ENCODE measurements around the gene VRK1. TPM values are rescaled to one million over a fixed set of nuclear protein-coding genes. Genes with fewer than 3 reads are reported as not detected.

Gene VRK1
- total RNA-seq, 4 donors from 2014 or later = 7.1 to 19.2 (median 8.5) TPM

DNA sequence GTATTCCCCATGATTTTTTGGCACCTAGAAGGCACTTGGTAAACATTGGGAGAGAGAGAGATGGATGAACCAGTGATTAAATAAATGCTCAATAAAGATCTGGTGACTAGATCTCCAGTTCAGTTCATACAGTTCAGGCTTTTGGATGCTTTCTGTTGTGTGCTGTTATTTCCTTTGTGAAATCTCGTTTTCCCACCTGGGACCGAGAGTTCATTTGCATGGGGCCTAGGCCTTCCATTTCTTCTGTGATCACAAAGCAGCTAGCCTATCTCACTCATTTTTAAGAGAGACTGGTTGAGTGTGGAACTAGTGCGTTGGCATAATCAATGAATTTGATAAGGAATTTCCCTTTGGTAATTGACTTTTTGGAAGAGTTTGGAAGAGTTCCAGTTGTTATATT lies 104.0 kb downstream of the VRK1 start:
- TF ChIP-seq, protein P1, sequence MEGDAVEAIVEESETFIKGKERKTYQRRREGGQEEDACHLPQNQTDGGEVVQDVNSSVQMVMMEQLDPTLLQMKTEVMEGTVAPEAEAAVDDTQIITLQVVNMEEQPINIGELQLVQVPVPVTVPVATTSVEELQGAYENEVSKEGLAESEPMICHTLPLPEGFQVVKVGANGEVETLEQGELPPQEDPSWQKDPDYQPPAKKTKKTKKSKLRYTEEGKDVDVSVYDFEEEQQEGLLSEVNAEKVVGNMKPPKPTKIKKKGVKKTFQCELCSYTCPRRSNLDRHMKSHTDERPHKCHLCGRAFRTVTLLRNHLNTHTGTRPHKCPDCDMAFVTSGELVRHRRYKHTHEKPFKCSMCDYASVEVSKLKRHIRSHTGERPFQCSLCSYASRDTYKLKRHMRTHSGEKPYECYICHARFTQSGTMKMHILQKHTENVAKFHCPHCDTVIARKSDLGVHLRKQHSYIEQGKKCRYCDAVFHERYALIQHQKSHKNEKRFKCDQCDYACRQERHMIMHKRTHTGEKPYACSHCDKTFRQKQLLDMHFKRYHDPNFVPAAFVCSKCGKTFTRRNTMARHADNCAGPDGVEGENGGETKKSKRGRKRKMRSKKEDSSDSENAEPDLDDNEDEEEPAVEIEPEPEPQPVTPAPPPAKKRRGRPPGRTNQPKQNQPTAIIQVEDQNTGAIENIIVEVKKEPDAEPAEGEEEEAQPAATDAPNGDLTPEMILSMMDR (IDR thresholded peaks at IDR 0.05) = no peak
- ATAC-seq (ENCODE audit: low FRiP score) (no peak), DNase-seq (ENCODE audit: low spot score) (no peak)

DNA sequence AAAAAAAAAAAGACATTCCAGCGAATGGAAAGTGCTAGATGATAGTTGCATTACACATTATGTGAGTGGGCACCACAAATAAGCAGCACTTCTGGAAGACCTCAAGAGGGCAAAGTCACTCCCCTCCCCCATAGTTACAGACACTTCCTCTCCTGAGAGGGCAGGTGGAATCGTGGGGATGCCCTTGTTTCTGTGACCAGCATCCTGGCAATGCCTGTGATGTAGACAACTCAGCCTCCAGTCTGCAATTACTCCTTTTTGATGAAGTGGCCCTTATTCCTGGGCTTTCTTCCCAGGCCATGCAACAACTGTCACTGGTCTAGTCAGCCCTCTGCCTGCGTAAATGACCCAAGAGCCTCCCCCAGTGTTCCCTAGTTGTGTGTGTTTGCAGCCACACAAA lies 104.8 kb downstream of the VRK1 start:
- ATAC-seq (ENCODE audit: low FRiP score) (no peak), DNase-seq (ENCODE audit: low spot score) (no peak)
- TF ChIP-seq, protein P1 (IDR thresholded peaks at IDR 0.05) = no peak

DNA sequence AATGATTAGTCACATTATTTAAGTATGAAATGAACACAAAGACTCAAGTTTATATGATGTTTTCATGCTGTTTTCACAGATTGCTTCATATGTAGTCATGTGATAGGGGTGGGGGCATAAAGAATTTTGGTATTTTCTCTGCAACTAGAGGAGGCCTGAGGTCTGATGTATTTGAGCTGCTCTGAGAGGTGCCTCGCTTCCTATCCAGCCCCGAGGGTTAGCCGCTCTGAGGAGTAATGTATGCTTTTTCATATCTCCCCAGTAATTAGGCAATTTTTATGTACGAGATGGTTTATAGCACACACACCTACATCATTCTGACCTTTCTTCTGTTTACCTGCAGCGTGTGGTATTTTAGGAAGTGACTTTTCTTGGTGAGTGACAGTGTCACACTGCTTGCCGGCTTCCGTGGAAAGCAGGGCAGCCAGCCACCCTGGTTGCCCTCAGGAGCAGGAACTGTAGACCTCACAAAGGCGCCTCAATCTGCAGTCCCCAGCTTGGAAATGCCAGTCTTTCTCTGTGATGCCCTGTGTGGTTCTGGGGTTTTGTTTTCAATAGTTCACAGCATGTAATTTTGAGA lies 106.4 kb downstream of the VRK1 start:
- ATAC-seq (ENCODE audit: low FRiP score) (no peak), DNase-seq (ENCODE audit: low spot score) (no peak)
- TF ChIP-seq, protein P1 (IDR thresholded peaks at IDR 0.05) = no peak

DNA sequence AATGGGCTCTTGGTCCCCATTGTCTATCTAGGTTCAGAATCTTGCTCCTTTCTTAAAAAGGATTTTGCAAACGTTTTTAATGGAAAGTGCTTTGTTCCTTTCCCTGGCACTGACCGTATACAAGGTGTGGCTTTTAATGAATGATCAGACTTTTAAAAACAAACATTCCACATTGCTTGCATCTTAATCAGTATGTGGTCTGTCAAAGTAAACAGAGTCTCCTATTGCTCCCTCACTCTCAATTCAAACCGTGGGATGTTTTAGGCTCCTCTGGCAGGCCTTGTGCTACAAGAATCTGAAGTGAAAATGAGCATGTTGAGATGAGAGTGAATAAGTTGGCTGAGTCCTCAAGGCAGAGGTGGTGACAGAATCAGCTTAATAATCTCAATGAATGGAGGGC lies 107.0 kb downstream of the VRK1 start:
- TF ChIP-seq, protein P1 (IDR thresholded peaks at IDR 0.05) = no peak
- DNase-seq (ENCODE audit: low spot score) (no peak), ATAC-seq (ENCODE audit: low FRiP score) (no peak)

DNA sequence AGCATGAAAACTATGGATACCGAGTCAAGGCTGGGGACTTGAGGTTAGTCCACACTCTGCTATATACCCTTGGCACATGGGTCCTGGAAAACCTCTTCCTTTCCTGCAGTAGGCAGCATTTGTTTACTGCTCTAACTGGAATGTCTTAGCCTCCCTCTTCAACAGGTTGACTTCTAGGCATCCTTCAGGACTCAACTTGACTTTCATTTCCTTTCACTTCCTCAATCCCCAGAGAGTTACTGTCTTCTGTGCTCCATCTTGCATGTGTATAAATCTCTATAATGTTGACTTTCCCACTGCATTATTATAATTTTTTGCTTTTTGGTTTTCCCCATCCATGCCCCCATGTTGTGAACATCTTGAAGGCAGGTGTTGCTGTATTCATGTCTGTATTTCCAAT lies 107.9 kb downstream of the VRK1 start:
- TF ChIP-seq, protein P1 (IDR thresholded peaks at IDR 0.05) = no peak
- no peak for DNase-seq (ENCODE audit: low spot score)

DNA sequence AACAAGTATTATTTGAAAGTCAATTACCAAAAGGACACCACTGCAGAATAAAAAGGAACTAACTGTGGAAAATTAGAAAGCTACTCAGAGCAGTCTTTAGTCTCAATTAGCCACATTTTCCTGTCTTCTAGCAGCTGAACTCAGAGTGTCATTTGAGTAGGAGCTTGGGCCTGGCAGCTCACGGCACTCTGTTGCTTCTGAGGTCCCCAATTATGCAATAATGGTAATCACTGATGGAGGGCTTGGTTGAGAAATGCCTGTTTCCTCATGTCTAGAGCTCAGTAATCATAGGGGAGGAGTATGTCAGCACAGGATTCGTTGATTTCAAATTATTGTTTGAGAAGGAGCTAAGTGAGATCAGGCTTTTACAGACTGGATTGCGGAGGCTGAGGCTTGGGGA lies 108.6 kb downstream of the VRK1 start:
- no peak for ATAC-seq (ENCODE audit: low FRiP score)
- TF ChIP-seq, protein P1 (IDR thresholded peaks at IDR 0.05) = no peak
- no peak for DNase-seq (ENCODE audit: low spot score)

More for the DNA sequence above, 107.9 kb downstream of the VRK1 start:
- no peak for ATAC-seq (ENCODE audit: low FRiP score)

DNA sequence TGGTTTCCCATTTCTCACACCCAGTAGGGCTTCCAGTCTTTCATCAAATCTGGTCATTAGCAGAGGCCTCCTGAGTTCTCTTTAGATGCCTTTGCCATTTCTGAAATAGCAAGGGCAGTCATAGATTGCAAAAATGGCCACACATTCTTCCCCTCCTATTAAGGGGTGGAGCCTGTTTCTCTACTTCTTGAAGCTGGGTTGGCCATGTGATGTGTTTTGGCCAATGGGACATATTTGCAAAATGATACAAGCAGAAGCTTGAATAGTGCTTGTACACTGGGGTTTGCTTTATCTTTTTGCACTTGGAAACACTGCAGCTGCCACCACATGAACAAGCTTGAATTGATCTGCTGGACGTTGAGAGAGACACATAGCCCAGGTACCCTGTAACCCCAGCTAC lies 109.3 kb downstream of the VRK1 start:
- DNase-seq (ENCODE audit: low spot score) = no peak
- TF ChIP-seq, protein P1 (IDR thresholded peaks at IDR 0.05) = no peak
- no peak for ATAC-seq (ENCODE audit: low FRiP score)

Measured in omental fat pad (tissue), 4 donors.